Endodermal cell (in vitro differentiated cells): ENCODE data around the gene FHL3. TPM values are rescaled to one million over a fixed set of nuclear protein-coding genes. Genes with fewer than 3 reads are reported as not detected.

ENCODE experiments used
- DNase-seq: peaks from one replicate; pipeline ENCODE4 v3.0.0-alpha.2; 2017
- H3K27ac ChIP-seq: 2 replicates; pipeline ENCODE4 v1.5.1; 2013; ENCODE audit warnings: mild to moderate bottlenecking, low read depth, low read length, moderate library complexity
- H3K27me3 ChIP-seq: 2 replicates; pipeline ENCODE4 v1.6.1; 2013; ENCODE audit warnings: mild to moderate bottlenecking, low read length, moderate library complexity; ENCODE audit not compliant: insufficient read depth, control insufficient read depth, poor library complexity, severe bottlenecking
- H3K36me3 ChIP-seq: 2 replicates; pipeline ENCODE4 v1.7.0; 2013; ENCODE audit warnings: mild to moderate bottlenecking, low read length, moderate library complexity; ENCODE audit not compliant: control insufficient read depth, insufficient read depth
- H3K4me1 ChIP-seq: one replicate; pipeline ENCODE4 v1.7.0; 2013; ENCODE audit warnings: low read length; ENCODE audit not compliant: control insufficient read depth, insufficient read depth
- H3K4me3 ChIP-seq: 2 replicates; pipeline ENCODE4 v1.5.1; 2013; ENCODE audit warnings: mild to moderate bottlenecking, low read length, moderate library complexity
- H3K9ac ChIP-seq: 2 replicates; pipeline ENCODE4 v1.6.1; 2013; ENCODE audit warnings: mild to moderate bottlenecking, low read length, moderate library complexity; ENCODE audit not compliant: poor library complexity, severe bottlenecking; ENCODE audit errors: extremely low read depth
- H3K9me3 ChIP-seq: 2 replicates; pipeline ENCODE4 v1.6.1; 2013; ENCODE audit warnings: mild to moderate bottlenecking, low read length, moderate library complexity; ENCODE audit not compliant: control insufficient read depth
- H3K27ac Mint-ChIP-seq: 2 replicates; pipeline ENCODE4 v1.8.0; 2020; ENCODE audit warnings: mixed read lengths
- H3K27me3 Mint-ChIP-seq: 2 replicates; pipeline ENCODE4 v1.8.0; 2021; ENCODE audit warnings: mild to moderate bottlenecking, mixed read lengths; ENCODE audit not compliant: insufficient read depth
- H3K36me3 Mint-ChIP-seq: 2 replicates; pipeline ENCODE4 v1.8.0; 2020; ENCODE audit warnings: low read depth, mixed read lengths
- H3K4me1 Mint-ChIP-seq: 2 replicates; pipeline ENCODE4 v1.8.0; 2020; ENCODE audit warnings: mixed read lengths
- H3K4me3 Mint-ChIP-seq: 2 replicates; pipeline ENCODE4 v1.8.0; 2020; ENCODE audit warnings: mild to moderate bottlenecking, moderate library complexity, mixed read lengths
- H3K9me3 Mint-ChIP-seq: 2 replicates; pipeline ENCODE4 v1.8.0; 2020; ENCODE audit warnings: mild to moderate bottlenecking, mixed read lengths
- WGBS, 2 experiments: methylation state at CpG; one replicate each; pipeline versions ENCODE4 v1.1.5 to v1.1.7; 2013; ENCODE audit warnings: missing lambda C conversion rate in 2 of 2, mixed read lengths in 1 of 2; ENCODE audit not compliant: insufficient coverage in 1 of 2, insufficient read length in 1 of 2; 5-methylcytosine and 5-hydroxymethylcytosine counted together
- total RNA-seq, 2 donors: library from RNA; stranded (reverse); fragmentation: NEBNext Ultra II Directional in 1 of 2; extraction: Animal tissue kit (Norgen Biotek cat#: 25700) in 1 of 2; gene quantifications; 2 replicates in 1 of 2; 3 replicates in 1 of 2; pipeline ENCODE4 v1.2.1, GENCODE V29; 2021
- TF ChIP-seq, protein P1 (sequence below): fragments of 200-600 bp; sonication (generic); conservative IDR thresholded peaks from 2 replicates; pipeline ENCODE4 v1.5.0; 2021; ENCODE audit warnings: antibody characterized with exemption, mild to moderate bottlenecking

Gene FHL3
- total RNA-seq, 2 donors from 2014 or later, result 20.5 to 20.6 TPM

DNA sequence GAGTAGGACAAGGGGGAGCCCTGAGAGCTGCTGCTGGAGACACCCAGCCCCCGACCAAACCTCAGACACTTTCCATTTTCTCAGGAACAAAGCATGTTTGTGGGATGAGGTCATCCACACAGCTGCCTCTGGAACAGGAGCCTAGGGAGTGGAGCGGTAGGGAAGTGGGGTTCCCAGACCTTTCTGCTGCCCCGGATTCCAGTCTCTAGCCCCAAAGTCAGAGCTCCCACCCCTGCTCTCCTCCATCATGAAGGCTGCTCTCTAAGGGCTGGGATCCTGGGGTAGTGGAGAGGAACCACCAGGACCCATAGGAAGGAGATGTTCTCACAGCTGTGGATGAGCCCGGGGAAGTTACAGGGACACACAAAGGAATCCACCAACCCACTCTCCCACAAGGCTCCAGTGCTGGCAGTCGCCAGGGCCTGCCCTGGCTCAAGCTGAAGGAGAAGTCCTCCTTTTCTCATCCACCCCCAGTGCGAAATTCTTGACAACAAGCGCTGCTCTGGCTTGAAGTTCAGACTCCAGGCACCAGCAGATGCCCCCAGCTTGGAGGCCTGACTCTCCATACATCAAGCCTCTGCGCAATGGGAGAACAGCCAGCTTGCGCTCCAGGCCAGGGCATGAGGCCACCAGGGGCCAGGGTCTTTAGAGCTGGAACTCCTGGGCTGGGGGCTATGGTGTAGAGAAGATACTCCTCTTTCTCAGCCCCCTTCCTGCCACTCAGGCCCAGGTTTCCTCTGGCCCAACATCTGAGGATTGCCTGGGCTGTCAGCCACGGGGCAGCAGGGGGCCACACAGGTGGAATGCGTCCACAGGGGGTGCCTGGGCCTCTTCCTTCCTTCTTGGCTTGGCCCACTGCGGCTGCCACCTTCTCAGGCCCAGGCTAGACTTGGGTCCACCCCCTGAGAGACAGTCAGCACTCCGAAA lies 4.5 kb downstream of the FHL3 start:
- H3K27ac Mint-ChIP-seq, result peak overlapping the region; percentile 98
- H3K4me3 Mint-ChIP-seq, result peak overlapping the region; percentile 37
- no peaks in the 10 kb centered on the region for H3K27me3 Mint-ChIP-seq
- WGBS, 2 experiments, result 57 to 63% methylated on average over 1 to 13 of the region's 13 CpGs
- Histone ChIP-seq H3K9ac (peak overlapping the region; percentile 84), H3K9me3 (no peaks in the 10 kb centered on the region), H3K4me1 (peaks cover 32% of the 10 kb centered on the region), H3K4me3 (peak overlapping the region; percentile 56), H3K27ac (peak overlapping the region; percentile 91), H3K36me3 (peaks cover 26% of the 10 kb centered on the region), H3K27me3 (no peaks in the 10 kb centered on the region)
- H3K36me3 Mint-ChIP-seq, result peaks cover 12% of the 10 kb centered on the region
- H3K9me3 Mint-ChIP-seq, result no peaks in the 10 kb centered on the region
- TF ChIP-seq, protein P1, sequence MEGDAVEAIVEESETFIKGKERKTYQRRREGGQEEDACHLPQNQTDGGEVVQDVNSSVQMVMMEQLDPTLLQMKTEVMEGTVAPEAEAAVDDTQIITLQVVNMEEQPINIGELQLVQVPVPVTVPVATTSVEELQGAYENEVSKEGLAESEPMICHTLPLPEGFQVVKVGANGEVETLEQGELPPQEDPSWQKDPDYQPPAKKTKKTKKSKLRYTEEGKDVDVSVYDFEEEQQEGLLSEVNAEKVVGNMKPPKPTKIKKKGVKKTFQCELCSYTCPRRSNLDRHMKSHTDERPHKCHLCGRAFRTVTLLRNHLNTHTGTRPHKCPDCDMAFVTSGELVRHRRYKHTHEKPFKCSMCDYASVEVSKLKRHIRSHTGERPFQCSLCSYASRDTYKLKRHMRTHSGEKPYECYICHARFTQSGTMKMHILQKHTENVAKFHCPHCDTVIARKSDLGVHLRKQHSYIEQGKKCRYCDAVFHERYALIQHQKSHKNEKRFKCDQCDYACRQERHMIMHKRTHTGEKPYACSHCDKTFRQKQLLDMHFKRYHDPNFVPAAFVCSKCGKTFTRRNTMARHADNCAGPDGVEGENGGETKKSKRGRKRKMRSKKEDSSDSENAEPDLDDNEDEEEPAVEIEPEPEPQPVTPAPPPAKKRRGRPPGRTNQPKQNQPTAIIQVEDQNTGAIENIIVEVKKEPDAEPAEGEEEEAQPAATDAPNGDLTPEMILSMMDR, result no peak
- peak; percentile 87 for DNase-seq
- peaks cover 41% of the 10 kb centered on the region for H3K4me1 Mint-ChIP-seq

DNA sequence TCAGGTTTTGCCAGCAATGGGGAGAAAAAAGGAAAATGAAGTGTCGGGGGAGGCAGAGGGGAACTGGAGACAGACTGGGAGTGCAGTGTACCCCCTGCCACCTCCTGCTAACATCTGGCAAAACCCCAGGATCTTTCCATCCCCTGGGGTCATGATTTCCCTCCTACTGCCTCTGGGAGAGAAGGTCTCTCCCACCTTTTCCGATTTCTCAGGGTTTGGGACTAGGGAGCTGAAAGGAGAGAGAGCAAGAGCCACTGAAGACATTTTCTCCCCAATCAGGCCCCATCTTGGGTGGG lies 5.1 kb downstream of the FHL3 start:
- peaks cover 28% of the 10 kb centered on the region for H3K36me3 ChIP-seq
- H3K9me3 ChIP-seq, result no peaks in the 10 kb centered on the region
- H3K9ac ChIP-seq, result peak overlapping the region; percentile 84
- no peaks in the 10 kb centered on the region for H3K9me3 Mint-ChIP-seq
- peaks cover 43% of the 10 kb centered on the region for H3K4me1 Mint-ChIP-seq
- peak overlapping the region; percentile 91 for H3K27ac ChIP-seq
- peak overlapping the region; percentile 37 for H3K4me3 Mint-ChIP-seq
- H3K27me3 ChIP-seq, result no peaks in the 10 kb centered on the region
- H3K4me1 ChIP-seq, result peaks cover 30% of the 10 kb centered on the region
- peak overlapping the region; percentile 98 for H3K27ac Mint-ChIP-seq
- DNase-seq, result no peak
- no peaks in the 10 kb centered on the region for H3K27me3 Mint-ChIP-seq
- H3K4me3 ChIP-seq, result peak overlapping the region; percentile 56
- TF ChIP-seq, protein P1, result no peak
- peaks cover 12% of the 10 kb centered on the region for H3K36me3 Mint-ChIP-seq
- 76% methylated on average over 2 of the region's 2 CpGs; no CpG with 5 or more reads in 1 of the 2 experiments for WGBS, 2 experiments

GRCh38 chr1:37999430-38000232 lies 5.7 kb downstream of the FHL3 start:
- peak overlapping the region; percentile 84 for H3K9ac ChIP-seq
- H3K9me3 Mint-ChIP-seq, result no peaks in the 10 kb centered on the region
- no peak overlapping the region for H3K4me3 ChIP-seq
- H3K27me3 Mint-ChIP-seq, result no peaks in the 10 kb centered on the region
- peaks cover 30% of the 10 kb centered on the region for H3K4me1 ChIP-seq
- peak overlapping the region; percentile 91 for H3K27ac ChIP-seq
- no peaks in the 10 kb centered on the region for H3K27me3 ChIP-seq
- TF ChIP-seq, protein P1, result no peak
- peaks cover 33% of the 10 kb centered on the region for H3K36me3 ChIP-seq
- 48 to 53% methylated on average over 5 to 9 of the region's 9 CpGs for WGBS, 2 experiments
- no peaks in the 10 kb centered on the region for H3K9me3 ChIP-seq
- peak; percentile 77 for DNase-seq
- peaks cover 43% of the 10 kb centered on the region for H3K4me1 Mint-ChIP-seq
- peaks cover 16% of the 10 kb centered on the region for H3K36me3 Mint-ChIP-seq
- peak overlapping the region; percentile 98 for H3K27ac Mint-ChIP-seq
- peak overlapping the region; percentile 37 for H3K4me3 Mint-ChIP-seq
